Neuron (in vitro differentiated cells): Measurements from ENCODE around the gene HDHD3.

Experiments
- H2AFZ ChIP-seq: one replicate; pipeline ENCODE4 v1.6.1; 2013; ENCODE audit warnings: low read depth, mild to moderate bottlenecking, inconsistent platforms, low read length, moderate library complexity
- H3K27me3 ChIP-seq: one replicate; pipeline ENCODE4 v1.6.1; 2013; ENCODE audit warnings: low read length; ENCODE audit not compliant: insufficient read depth
- H3K36me3 ChIP-seq: one replicate; pipeline ENCODE4 v1.6.1; 2013; ENCODE audit warnings: low read length; ENCODE audit not compliant: insufficient read depth
- H3K4me1 ChIP-seq: one replicate; pipeline ENCODE4 v1.6.1; 2013; ENCODE audit warnings: low read length; ENCODE audit not compliant: insufficient read depth
- H3K4me3 ChIP-seq: 2 replicates; pipeline ENCODE4 v1.5.1; 2013; ENCODE audit warnings: mild to moderate bottlenecking, low read length, moderate library complexity
- H3K9me3 ChIP-seq: one replicate; pipeline ENCODE4 v1.6.1; 2013; ENCODE audit warnings: low read length

The HDHD3 gene

DNA sequence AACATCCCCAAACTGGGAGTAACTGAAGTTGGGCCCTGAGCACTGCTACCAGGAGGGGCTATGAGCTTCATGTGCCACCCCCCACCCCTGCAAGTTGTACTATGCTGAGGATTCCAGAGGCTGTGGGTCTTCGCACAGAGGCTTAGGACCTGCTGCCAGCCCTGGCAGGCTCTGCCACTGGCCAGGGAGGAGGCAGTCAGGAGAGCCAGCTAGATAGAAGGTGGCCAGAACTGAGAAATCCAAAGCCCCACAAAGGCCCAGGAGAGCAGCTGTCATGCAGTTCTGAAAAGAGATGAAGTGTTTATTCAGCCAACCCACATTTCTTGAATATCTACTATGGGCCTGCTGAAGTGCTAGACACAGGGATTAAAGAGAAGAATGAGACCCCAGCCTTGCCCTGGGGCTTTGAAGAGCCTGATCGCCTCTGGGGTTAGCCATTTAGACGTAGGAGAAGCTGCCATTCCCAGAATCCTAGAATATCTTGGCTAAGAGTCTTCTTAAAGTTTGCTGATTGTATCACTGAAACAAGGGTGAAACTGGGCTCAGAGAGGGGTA lies 22.9 kb upstream of the HDHD3 start:
- Histone ChIP-seq H3K36me3 (peaks cover 3% of the 10 kb centered on the region), H3K4me1 (peaks cover 9% of the 10 kb centered on the region), H3K27me3 (no peaks in the 10 kb centered on the region), H2AFZ (no peak overlapping the region), H3K4me3 (peak overlapping the region; percentile 67), H3K9me3 (peaks cover 2% of the 10 kb centered on the region)

DNA sequence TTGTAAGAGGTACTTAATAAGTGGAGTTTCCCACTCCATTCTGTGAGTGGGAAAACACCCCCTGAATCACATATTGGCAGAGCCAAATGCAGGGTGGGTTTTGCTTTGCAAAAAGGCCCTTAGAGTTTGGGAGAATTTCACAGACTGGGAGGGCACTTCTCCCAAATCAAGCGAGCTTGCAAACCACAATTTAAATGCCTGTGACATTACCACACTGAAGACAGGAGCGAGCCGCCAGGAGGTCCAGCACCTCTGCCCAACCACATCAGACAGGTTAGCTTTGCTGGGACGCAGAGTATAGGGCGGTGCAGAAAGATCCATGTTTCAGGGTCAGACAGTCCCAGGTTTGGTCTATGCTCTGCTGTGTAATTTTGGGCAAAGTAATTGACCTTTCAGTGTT lies 22.0 kb upstream of the HDHD3 start:
- Histone ChIP-seq H3K4me1 (peaks cover 9% of the 10 kb centered on the region), H3K36me3 (peaks cover 3% of the 10 kb centered on the region), H3K27me3 (no peaks in the 10 kb centered on the region), H3K9me3 (peaks cover 2% of the 10 kb centered on the region), H2AFZ (no peak overlapping the region), H3K4me3 (no peak overlapping the region)

DNA sequence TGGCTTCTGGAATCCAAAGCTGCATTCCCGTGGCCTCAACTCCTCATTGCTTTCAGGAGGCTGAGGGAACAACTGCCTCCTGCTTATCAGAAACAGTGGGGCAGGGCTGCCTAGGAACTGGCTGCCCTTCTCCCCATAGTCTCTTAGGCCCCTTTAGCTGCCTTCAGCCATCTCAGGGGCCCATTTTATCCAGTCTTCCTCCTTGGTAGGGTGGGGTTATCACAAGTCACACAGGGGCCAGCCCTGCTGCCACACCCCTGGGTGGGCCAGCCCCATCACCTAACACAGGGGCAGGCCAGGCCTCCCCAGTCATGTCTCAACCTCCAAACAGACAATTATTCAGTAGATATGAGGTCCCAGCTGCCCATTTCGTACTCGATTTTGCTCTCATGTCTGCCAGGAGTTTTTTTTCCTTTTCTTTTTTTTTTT lies 20.4 kb upstream of the HDHD3 start:
- H3K36me3 ChIP-seq = peaks cover 11% of the 10 kb centered on the region
- H3K9me3 ChIP-seq = peaks cover 2% of the 10 kb centered on the region
- no peak overlapping the region for H3K4me3 ChIP-seq
- no peaks in the 10 kb centered on the region for H3K27me3 ChIP-seq
- peaks cover 9% of the 10 kb centered on the region for H3K4me1 ChIP-seq
- no peak overlapping the region for H2AFZ ChIP-seq

DNA sequence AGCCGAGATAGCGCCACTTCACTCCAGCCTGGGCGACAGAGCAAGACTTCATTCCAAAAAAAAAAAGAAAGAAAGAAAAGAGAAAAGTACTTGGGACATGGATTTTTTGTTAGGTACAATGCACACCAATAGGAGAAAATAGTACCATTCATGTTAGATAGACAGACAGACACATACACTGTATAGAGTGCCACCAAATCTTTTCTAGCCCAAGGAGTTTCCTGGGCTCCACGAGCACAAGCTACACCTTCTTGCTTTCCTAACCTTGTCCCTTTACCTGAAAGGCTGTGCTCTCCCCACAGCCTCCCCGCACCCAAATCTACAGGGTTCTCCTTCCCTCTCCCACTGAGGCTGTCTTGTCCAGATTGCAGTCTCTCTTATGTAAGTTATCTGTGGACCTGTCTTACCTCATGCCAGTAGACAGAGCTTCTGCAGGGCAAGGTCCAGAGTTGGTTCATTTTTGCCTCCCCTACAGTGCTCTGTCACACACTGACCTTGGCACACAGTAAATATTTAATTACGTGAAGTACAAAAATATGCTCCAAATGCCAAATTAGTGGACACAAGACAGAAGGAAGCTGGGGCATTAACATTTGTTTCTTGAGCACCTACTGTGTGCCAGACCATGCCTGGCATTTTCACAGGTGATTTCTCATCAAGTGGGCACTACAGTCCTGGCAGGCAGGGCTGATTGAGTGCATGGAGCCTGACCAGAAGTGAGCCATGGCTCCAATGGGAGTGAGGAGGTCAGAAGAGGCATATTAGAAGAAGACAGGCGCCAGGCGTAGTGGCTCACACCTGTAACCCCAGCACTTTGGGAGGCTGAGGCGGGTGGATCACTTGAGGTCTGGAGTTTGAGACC lies 18.4 kb upstream of the HDHD3 start:
- H3K4me1 ChIP-seq = peaks cover 3% of the 10 kb centered on the region
- H2AFZ ChIP-seq = no peak overlapping the region
- H3K9me3 ChIP-seq = peaks cover 2% of the 10 kb centered on the region
- no peak overlapping the region for H3K4me3 ChIP-seq
- H3K36me3 ChIP-seq = peaks cover 30% of the 10 kb centered on the region
- H3K27me3 ChIP-seq = no peaks in the 10 kb centered on the region

DNA sequence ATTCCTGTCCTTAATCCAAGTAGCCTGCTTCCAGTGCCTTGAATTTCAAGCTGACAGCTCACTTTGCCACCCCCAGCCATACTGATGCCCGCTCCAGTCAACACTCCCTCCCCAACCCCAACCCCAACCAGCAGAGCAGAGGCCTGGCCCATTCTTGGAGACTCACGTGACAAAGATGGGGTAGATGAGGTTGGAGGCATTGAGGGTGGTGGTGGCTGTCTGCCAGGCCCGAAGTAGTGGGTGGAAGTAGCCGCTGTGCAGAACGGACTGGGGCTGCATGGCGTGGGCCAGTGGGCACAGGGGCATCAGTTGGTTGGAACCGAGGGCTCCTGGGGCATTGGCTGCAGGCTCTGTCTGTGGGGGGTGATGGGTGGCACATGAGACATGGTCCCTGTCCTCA lies 16.5 kb upstream of the HDHD3 start:
- H3K4me3 ChIP-seq = no peak overlapping the region
- no peaks in the 10 kb centered on the region for H3K27me3 ChIP-seq
- no peak overlapping the region for H2AFZ ChIP-seq
- peaks cover 47% of the 10 kb centered on the region for H3K36me3 ChIP-seq
- peaks cover 2% of the 10 kb centered on the region for H3K9me3 ChIP-seq
- H3K4me1 ChIP-seq = no peaks in the 10 kb centered on the region

DNA sequence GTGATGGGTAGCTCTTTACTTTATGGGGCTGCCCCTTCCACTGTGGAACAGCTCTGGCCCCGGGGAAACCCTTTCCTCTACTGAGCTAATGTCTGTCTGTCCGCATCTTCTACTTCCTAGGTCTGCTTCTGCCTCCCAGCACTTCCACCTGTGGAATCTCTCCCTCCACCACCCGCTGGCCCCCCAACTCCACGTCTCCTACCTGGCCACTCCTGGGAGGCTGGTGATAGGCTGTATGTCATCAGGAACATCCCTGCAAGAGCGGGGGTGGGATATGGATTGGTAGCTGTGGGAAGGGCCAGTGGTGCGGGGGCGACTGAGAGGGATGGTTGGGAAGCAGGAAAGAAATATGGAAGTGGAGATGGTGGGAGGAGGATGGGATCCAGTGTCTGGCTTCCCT lies 15.1 kb upstream of the HDHD3 start:
- Histone ChIP-seq H3K9me3 (peaks cover 2% of the 10 kb centered on the region), H3K4me1 (no peaks in the 10 kb centered on the region), H3K4me3 (no peak overlapping the region), H3K36me3 (peaks cover 57% of the 10 kb centered on the region), H3K27me3 (no peaks in the 10 kb centered on the region), H2AFZ (no peak overlapping the region)

DNA sequence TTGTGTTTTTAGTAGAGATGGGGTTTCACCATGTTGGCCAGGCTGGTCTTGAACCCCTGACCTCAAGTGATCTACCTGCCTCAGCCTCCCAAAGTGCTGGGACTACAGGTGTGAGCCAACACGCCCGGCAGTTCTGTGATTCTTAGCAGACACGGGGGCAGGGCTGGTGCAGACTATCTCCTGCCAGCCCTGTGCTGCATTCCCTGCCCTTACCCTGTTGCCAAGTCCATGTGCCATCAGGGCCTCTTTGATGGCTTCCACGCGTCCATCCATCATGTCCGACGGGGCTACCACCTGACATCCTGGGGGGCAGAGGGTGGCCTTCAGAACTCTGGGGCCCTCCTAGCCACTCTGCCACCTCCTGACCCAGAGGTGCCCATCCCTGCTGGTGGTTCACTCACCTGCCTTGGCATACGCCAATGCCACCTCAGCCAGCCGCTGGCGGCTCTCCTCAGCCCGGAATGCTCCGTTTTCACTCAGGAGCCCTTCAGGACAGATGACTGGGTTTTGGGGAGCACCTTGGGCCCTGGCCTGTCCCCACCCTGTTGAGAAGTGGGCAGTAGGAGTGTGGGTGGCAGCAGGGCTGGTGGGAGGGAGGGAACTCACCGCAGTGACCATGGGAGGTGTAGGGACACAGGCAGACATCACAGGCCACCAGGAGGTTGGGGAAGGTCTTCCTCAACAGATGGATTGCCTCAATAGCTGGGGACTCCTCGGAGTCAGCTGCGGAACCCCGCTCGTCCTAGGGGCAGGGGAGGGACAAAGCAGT lies 13.6 kb upstream of the HDHD3 start:
- H3K27me3 ChIP-seq = no peaks in the 10 kb centered on the region
- no peak overlapping the region for H2AFZ ChIP-seq
- no peaks in the 10 kb centered on the region for H3K4me1 ChIP-seq
- H3K36me3 ChIP-seq = peaks cover 60% of the 10 kb centered on the region
- no peak overlapping the region for H3K4me3 ChIP-seq
- H3K9me3 ChIP-seq = peaks cover 2% of the 10 kb centered on the region

DNA sequence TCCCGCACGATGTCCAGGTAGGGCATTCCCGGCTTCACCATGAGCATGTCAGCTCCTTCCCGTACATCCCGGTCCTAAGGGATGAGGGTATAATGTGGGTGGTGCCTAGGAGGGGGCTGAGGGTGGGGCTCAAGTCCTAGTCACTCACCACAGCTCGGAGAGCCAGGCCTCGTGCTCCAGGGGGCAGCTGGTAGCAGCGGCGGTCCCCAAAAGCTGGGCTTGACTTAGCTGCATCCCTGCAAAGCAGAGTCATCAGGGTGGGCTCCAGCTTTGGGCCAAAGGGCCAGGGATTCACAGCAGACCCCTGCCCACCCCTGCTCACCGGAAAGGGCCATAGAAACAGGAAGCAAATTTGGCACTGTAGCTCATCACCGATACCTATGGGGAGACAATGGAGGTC lies 12.7 kb upstream of the HDHD3 start:
- Histone ChIP-seq H3K27me3 (no peaks in the 10 kb centered on the region), H3K4me3 (no peak overlapping the region), H2AFZ (no peak overlapping the region), H3K9me3 (no peaks in the 10 kb centered on the region), H3K36me3 (peaks cover 60% of the 10 kb centered on the region), H3K4me1 (no peaks in the 10 kb centered on the region)

DNA sequence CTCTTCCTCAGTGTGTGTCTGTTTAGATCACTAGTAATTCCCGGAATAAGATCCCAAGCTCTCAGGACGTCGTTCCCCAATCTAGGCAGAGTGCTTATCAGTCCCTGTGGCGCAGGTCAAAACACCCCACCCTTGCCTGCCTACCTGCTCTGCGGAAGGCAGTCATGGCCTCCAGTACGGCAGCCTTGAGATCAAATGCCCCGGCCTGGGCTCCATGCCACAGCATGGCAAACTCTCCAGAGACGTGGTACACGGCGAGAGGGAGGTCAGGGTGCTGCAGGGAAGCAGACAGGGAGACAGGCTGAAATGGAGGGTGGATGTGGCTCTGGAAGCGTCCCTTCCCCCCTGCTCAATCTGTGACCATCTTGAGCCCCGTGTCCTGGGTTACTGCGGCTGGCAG lies 12.0 kb upstream of the HDHD3 start:
- Histone ChIP-seq H2AFZ (no peak overlapping the region), H3K36me3 (peaks cover 60% of the 10 kb centered on the region), H3K9me3 (no peaks in the 10 kb centered on the region), H3K4me1 (no peaks in the 10 kb centered on the region), H3K27me3 (no peaks in the 10 kb centered on the region), H3K4me3 (no peak overlapping the region)

DNA sequence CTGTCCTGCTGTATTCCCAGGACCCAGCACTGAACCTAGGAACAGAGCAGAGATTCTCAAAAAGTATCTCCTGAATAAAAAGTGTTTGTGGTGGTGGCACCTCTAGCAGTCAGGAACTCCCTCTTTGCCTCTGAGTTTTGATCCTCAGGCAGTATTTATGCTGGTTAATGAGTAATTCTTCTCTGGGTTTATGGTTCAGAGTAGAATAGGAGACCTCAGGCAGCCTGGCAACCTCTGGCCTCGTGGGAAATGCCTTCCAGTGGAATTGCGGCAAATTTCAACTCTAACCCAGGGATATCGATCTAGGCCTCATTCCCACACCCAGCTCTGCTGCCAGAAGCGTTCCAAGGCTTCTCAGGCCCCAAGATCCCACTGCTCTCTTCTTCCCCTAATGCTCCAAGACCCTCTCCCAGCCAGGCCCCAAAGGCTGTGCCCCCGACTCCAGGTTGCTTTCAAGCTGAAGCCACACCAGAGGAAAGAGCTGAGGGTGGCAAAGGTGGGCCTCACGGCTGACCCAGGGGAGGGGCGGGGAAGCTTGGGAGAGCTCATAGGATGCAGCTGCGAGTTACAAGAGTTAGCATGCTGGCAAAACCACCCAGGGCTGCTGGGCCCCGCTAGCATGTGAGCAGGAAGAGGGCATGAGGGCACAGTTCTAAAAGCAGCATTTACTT lies 10.9 kb upstream of the HDHD3 start:
- Histone ChIP-seq H3K27me3 (no peaks in the 10 kb centered on the region), H3K36me3 (peaks cover 54% of the 10 kb centered on the region), H2AFZ (no peak overlapping the region), H3K9me3 (no peaks in the 10 kb centered on the region), H3K4me3 (no peak overlapping the region), H3K4me1 (no peaks in the 10 kb centered on the region)

DNA sequence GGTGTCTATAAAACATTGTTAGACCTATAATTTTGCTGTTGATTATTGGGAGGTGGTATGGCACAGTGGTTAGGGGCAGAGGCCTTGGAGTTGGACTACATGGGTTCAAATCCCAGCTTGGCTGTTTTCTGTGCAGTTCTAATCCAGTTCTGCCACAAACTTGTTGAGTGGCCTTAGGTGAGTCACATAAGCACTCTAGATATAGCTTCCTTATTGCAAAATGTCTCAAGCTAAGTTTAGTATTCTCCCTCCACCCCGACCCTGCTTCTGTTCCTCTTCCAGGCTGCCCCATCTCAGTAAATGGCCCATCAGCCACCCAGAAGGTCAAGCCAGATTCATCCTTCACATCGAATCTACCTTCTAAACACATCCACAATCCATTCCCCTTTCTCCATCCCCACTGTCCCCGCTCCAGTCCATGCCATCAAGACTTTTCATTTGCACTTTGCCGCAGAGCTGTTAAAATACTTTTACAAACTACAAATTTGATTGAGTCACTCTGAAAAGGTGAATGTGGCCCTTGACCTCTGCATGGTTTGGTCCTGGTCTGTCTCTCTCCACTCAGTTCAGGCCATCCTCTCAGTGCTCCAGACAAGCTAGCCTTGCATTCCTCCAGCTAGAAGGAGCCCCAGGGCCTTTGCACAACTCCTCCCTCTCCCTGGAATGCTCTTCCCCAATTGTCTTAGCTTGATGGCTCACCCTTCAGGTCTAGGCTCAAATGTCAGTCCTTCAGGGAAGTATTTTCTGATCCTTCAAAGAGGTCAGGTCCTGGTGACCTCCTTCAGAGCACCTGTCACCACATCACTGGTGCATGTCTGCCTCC lies 10.0 kb upstream of the HDHD3 start:
- Histone ChIP-seq H3K9me3 (no peaks in the 10 kb centered on the region), H3K4me3 (no peak overlapping the region), H3K27me3 (no peaks in the 10 kb centered on the region), H3K36me3 (peaks cover 48% of the 10 kb centered on the region), H3K4me1 (no peaks in the 10 kb centered on the region), H2AFZ (no peak overlapping the region)

DNA sequence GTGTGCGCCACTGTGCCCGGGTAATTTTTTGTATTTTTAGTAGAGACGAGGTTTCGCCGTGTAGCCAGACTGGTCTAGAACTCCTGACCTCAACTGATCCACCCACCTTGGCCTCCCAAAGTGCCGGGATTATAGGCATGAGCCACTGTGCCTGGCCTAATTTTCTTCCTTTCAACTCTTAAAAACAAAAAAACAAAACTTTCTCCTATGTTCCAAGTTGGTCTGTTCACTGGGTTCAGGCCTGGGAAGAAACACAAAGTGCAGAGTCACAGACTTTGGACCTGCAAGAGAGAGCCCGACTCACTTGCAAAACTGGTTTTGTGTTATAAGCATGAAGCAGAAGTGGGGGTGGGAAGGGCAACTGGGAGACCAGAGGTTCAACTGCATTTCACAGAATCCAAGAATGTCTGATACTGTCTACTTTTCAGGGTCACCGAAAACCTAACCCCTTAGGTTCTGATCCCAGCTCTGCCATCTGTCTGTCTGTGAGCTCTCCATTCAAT lies 5.2 kb upstream of the HDHD3 start:
- Histone ChIP-seq H3K36me3 (peaks cover 4% of the 10 kb centered on the region), H3K4me1 (peaks cover 3% of the 10 kb centered on the region), H3K27me3 (no peaks in the 10 kb centered on the region), H3K4me3 (no peak overlapping the region), H2AFZ (no peak overlapping the region), H3K9me3 (no peaks in the 10 kb centered on the region)
